ENCODE results near the gene PSMC3.

Gene PSMC3

DNA sequence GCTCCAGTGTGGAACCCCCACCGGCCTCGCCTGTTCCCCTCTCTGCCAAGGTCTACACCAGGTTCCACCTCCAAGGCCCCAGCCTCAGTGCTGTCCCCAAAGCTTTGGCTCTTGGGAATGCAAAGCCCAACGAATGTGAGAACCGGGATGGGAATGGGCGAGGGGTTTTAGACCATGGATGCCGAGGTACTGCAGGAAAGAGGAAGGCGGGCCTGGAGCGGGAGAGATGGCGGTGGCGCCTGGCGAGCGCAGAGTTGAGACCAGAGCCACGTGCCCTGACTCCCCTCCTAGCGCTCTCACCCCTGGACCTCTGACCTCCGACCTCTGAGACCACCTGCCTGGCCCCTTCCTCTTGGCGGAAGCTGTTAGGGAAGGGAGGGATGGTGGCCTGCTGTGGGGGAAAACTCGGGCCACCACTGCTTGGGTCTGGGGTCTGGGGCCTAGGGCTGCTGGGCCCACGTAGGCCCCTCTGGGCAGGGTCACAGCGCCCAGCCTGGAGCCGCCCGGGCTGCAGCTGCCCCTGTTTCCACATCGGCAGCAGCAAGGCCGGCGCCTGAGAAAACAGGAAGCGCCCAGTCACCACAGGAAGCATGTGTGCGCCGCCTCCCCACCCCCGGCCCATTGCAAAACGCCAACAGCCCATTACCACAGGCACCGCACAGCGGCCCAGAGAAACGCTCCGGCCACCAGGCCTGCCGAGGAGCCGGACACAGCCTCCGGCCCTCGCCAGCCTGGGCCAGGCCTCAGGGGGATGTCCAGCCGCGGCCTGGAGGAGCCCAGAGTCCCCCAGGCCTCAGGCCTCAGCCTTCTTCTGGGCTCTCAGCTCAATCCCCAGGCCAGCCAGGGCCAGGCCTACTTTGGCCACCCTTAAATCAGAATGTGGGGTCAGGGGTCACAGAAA, 31.7 kb downstream of the PSMC3 start:
- TF ChIP-seq, protein P1, sequence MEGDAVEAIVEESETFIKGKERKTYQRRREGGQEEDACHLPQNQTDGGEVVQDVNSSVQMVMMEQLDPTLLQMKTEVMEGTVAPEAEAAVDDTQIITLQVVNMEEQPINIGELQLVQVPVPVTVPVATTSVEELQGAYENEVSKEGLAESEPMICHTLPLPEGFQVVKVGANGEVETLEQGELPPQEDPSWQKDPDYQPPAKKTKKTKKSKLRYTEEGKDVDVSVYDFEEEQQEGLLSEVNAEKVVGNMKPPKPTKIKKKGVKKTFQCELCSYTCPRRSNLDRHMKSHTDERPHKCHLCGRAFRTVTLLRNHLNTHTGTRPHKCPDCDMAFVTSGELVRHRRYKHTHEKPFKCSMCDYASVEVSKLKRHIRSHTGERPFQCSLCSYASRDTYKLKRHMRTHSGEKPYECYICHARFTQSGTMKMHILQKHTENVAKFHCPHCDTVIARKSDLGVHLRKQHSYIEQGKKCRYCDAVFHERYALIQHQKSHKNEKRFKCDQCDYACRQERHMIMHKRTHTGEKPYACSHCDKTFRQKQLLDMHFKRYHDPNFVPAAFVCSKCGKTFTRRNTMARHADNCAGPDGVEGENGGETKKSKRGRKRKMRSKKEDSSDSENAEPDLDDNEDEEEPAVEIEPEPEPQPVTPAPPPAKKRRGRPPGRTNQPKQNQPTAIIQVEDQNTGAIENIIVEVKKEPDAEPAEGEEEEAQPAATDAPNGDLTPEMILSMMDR (IDR thresholded peaks at IDR 0.05; ENCODE audit: control extremely low read depth, extremely low read depth, low read depth, missing control alignments) = no peak
- ChIA-PET POLR2A (no interaction called here), CTCF (interaction anchor here (1.7 to 10.0 kb wide), 3 partner anchors 13 to 179 kb away, joined by 4 to 92 read pairs (median 24); partner anchors contain the start of gene SLC39A13)
- peak; percentile 87 for DNase-seq (ENCODE audit: extremely low spot score)

GRCh38 chr11:47394050-47394321, 32.3 kb downstream of the PSMC3 start:
- ChIA-PET CTCF (interaction anchor here (1.2 to 10.0 kb wide), 8 partner anchors 8 to 224 kb away, joined by 3 to 92 read pairs (median 4); partner anchors contain the start of gene SLC39A13), POLR2A (no interaction called here)
- DNase-seq (ENCODE audit: extremely low spot score) = no peak
- TF ChIP-seq, protein P1 (IDR thresholded peaks at IDR 0.05; ENCODE audit: control extremely low read depth, extremely low read depth, low read depth, missing control alignments) = no peak

DNA sequence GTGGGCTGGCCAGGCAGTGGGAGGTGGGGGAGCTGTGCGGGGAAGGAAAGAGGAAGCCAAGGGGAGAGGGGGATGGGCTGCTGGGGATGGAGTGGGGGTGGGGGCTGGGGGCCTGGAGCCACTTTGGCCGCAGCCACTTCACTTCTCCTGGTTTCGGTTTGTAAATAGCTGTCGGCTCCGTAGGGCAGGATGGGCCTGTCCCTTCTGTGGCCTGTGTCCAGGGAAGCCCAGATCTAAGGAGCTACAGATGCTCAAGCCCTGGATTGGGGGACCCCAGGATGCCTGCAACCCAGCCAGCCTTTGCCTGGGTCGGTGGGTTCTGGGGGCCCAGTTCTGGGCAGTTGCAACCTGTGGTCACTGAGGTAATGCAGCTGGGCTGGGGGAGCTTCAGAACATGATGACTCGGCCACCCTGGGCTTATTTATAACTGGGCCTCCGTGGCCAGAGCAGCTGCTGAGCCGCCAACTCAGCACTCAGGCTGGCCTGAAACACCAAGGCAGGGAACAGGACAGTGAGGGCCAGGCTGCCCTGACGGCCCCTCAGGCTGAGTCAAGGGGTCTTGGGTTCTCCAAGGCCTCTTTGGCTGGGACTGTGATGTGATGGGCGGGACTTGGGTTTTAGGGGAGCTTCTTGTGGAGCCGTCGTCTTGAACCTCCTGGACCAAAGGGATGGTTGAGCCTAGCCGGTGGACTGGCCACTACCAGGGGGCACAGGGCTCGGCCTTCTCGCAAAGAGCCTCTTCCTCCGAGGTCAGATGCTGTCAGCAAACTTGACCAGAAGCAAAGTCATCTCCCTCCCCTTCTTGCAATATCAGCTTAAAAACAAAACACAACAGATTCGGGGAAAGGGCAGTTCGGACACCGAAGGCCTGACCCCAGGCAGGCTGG, 32.8 kb downstream of the PSMC3 start:
- ChIA-PET CTCF (interaction anchor here (0.9 to 10.0 kb wide), 11 partner anchors 9 to 224 kb away, joined by 3 to 92 read pairs (median 4); partner anchors contain the start of gene SLC39A13), POLR2A (interaction anchor here (0.6 kb wide), 3 partner anchors 156 to 696 kb away, joined by 3 to 4 read pairs (median 4); no protein-coding TSS in a partner anchor)
- peak; percentile 61 for DNase-seq (ENCODE audit: extremely low spot score)
- TF ChIP-seq, protein P1 (IDR thresholded peaks at IDR 0.05; ENCODE audit: control extremely low read depth, extremely low read depth, low read depth, missing control alignments) = no peak

- TF ChIP-seq, protein P1 (IDR thresholded peaks at IDR 0.05; ENCODE audit: control extremely low read depth, extremely low read depth, low read depth, missing control alignments) = no peak
- CTCF ChIA-PET = interaction anchor here (0.9 to 10.0 kb wide), 12 partner anchors 10 to 225 kb away, joined by 3 to 92 read pairs (median 4); partner anchors contain the start of gene SLC39A13
- POLR2A ChIA-PET = interaction anchor here (0.6 kb wide), 3 partner anchors 155 to 697 kb away, joined by 3 to 4 read pairs (median 4); no protein-coding TSS in a partner anchor
- no peak for DNase-seq (ENCODE audit: extremely low spot score)
Measured at GRCh38 chr11:47392546-47393162, 33.6 kb downstream of the PSMC3 start.

DNA sequence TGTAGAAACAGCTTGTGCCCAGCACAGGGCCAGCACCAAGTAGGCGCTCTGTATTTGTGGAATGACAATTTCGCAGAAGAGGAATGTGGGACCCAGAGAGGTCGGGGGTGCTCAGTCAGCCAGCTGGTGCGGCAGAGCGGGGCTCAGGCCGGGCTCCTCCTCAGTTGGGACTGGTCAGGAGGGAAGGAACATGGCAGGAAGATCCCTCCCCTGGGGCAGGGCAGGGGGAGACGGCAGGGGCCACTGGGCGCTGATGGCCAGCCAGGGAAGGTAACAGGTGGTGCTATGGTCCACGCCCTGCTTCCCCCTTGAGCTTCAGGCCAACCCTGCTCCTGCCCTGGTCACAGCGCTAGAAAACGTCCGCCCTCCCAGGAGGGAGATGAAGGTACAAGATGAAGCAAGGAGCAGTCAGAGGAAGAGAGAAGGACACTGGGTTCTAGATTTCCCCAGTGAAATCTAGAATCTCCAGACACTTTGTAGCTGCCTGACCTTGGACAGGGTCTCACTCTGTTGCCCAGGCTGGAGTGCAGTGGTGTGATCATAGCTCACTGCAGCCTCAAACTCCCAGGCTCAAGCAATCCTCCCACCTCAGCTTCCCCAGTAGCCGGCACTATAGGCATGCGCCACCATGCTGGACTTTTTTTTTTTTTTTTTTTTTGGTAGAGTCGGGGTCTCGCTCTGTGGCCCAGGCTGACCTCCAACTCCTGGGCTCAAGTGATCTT, 34.4 kb downstream of the PSMC3 start:
- CTCF ChIA-PET = interaction anchor here (1.1 to 10.0 kb wide), 6 partner anchors 9 to 20 kb away, joined by 3 to 92 read pairs (median 14); partner anchors contain the start of gene SLC39A13
- POLR2A ChIA-PET = interaction anchor here (0.5 kb wide), 1 partner anchor 140 kb away, joined by 3 read pairs; no protein-coding TSS in a partner anchor
- TF ChIP-seq, protein P1 (IDR thresholded peaks at IDR 0.05; ENCODE audit: control extremely low read depth, extremely low read depth, low read depth, missing control alignments) = no peak
- no peak for DNase-seq (ENCODE audit: extremely low spot score)
